SH-SY5Y (cell line): Measurements from ENCODE around the gene FBN1.

Source experiments
- GATA2 ChIP-seq: IDR thresholded peaks from 2 replicates; pipeline ENCODE4 v1.6.1; 2011; ENCODE audit warnings: mild to moderate bottlenecking, low read depth, low read length
- GATA3 ChIP-seq: IDR thresholded peaks from 2 replicates; pipeline ENCODE4 v1.6.1; 2011; ENCODE audit warnings: low read depth, mild to moderate bottlenecking, low read length, moderate library complexity

GRCh38 chr15:48442011-48442410, 203.5 kb downstream of the FBN1 start:
- TF ChIP-seq GATA2 (no peak), GATA3 (no peak)
